GM19240 (cell line): Measurements from ENCODE around the gene ZNF277.
"Not testable (repeated sequence)": the region's sequence is repeated elsewhere in the genome, so short reads cannot be mapped to it uniquely, and the experiment has no call there.

Source experiments
- DNase-seq: peaks from one replicate; pipeline ENCODE4 v3.0.0; 2011; ENCODE audit warnings: low spot score; ENCODE audit not compliant: insufficient read length

The ZNF277 gene

DNA sequence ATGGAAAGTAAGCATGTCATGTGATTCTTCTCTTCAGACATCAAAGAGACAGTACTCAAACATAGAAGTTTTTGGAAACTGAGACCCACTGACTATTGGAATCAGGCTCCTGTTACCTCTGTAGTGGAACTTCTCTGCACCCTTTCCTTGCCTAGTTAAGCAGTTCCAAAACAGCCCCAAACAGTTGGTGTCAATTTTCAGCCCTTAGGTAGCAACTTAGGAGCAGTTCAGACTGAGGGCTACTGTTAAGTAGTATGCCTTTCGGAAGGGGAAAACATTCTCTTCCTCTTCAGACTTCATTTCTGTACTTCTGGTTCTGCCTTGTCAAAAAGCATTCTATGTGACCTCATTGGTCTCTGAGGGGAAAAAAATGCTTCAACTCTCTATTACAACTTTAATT, 85.7 kb downstream of the ZNF277 start:
- DNase-seq, result no peak

DNA sequence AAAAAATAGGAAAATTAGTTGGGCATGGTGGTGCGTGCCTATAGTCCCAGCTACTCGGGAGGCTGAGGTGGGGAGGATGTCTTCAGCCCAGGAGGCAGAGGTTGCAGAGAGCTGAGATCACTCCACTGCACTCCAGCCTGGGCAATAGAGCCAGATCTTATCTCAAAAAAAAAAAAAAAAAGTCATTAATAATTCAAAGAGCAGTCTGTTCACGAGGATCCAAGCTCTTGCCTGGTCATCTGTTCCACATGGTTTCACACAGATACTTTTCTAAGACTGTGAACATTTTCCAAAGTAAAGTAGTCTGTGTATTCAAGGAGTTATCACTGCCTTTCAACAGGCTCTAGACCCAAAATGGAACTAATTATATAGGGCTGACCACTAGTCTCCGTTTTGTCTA, 86.9 kb downstream of the ZNF277 start:
- DNase-seq, result no peak

DNA sequence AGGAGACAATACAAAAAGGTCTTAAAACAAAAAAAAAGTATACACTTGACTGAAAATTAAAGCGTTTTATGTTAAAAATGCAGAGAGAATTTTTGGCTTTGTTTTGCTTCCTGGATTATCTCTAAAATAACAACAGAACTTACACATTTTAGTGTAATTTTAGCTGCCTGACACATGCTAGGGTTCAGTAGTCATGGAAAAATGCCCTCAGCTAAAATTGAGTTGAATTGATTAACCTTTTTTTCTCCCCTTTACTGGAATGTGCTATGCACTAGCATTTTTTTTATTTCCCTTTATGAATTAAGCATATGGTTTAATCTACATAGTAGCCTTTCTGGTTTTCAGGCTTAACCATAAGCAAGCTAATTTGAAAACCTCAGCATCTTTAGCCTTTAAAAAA, 89.9 kb downstream of the ZNF277 start:
- no peak for DNase-seq

DNA sequence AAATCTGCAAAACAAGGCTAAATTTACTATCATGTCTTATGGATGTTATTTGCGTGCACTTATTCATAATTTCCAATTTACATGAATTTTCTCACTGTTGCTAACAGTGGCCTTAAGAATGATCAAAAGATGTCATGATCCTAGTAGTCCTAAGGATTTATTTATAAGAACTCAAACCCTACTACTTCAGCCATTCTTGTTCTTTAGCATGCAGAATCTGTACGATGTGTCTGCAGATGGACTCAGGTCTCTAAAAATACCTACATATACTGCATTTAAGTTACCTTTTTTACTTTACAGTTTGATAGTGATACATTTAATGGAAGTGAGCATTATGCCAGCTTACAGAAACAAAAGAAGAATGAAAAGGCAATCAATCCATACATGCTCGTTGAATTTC, 91.2 kb downstream of the ZNF277 start:
- no peak for DNase-seq

- no peak for DNase-seq
Observed at GRCh38 chr7:112298543-112299100, 92.1 kb downstream of the ZNF277 start.

DNA sequence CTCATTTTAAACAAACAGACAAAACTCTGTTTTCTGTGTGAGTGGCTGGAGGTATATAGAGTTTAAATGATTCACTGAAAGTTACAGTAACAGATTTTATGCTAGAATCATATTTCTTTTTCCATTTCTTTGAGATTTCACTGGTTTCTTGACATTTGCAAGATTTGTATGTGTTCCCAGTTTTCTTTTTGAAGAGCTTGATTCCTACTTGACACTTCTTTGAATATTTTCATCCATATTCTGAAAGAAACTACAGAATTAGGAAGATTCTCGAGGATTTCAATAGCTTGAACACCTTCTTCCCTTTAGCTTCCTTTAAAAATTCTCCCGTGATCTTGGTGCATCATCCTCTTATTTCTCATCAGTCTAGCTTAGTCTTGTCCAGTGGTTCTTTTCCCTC, 93.6 kb downstream of the ZNF277 start:
- no peak for DNase-seq

DNA sequence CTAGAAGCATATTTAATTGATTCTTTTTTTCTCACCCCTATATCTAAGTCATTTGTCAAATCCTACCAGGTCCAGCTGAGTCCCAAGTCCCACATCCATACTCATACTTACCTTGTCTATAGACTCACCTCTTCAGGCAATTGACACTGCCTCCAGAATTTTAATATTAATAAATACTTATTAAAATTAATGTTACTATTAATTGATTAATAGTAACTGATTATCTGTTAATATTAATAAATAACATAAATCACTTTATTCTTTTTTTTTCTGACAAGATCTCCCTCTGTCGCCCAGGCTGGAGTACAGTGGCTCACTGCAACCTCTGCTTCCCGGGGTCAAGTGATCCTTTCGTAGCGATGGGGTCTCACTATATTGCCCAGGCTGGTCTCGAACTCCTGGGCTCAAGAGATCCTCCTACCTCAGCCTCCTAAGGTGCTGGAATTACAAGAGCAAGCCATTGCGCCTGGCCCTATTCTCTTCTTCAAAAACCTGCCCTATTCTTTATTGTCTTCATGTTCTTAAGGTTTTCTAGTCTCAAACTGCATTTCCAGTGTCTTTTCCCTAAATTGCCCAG, 94.4 kb downstream of the ZNF277 start:
- no peak for DNase-seq

GRCh38 chr7:112302566-112302965, 96.1 kb downstream of the ZNF277 start:
- no peak for DNase-seq

GRCh38 chr7:112306903-112307302, 100.4 kb downstream of the ZNF277 start:
- no peak for DNase-seq

DNA sequence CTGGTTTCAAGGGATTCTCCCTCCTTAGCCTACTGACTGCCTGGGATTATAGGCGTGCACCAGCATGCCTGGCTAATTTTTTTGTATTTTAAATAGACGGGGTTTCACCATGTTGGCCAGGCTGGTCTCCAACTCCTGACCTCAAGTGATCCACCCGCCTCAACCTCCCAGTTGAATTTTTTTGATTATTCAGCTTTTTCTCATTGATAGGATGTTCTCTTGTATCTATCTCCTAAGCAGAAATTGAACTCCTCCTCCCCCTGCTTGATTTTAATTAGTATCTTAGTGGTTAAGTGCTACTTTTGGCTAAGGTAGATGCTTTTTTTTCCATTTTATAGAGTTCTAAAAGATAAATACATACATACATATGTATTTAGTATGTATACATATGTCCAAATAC, 101.0 kb downstream of the ZNF277 start:
- DNase-seq, result no peak

DNA sequence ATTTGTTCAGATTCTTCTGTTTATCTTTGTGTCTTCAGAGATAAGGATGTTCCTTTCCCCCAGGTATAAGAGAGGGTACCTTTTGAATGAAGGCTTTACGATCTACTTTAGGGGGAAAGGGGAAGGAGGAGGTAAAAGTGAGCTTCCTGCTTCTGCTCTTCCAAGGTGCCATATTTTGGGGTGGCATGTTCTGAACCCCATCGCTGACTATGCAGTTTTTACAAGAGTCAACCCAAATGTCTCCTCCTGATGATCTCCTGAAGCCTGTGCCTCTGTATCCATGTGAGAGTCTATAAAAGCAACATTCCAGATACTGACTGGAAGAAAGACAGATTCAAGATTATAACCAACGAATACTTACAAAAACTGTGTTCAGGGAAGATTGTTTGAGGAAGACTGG, 102.5 kb downstream of the ZNF277 start:
- DNase-seq, result no peak

GRCh38 chr7:112316803-112317202, 110.3 kb downstream of the ZNF277 start:
- not testable (repeated sequence) for DNase-seq

DNA sequence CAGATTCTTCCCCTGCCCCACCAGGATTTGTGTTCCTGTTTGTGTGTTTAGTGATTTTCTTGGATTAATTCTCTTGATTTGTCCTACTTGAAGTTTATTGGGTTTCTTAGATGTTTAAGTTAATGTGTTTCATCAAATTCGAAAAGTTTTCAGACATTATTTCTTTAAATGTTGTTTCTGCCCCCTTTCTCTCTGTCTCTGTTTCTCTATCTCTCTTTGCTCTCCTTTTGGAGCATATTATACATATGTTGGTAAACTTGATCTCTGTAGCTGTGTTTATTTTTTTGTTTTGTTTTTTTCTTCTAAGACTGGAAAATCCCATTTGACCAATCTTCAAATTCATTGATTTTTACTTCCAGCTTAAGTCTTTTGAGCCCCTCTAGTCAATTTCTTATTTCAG, 115.6 kb downstream of the ZNF277 start:
- no peak for DNase-seq

GRCh38 chr7:112327566-112327965, 121.1 kb downstream of the ZNF277 start:
- no peak for DNase-seq

- DNase-seq, result no peak
Observed at GRCh38 chr7:112331492-112331891, 125.0 kb downstream of the ZNF277 start.

- DNase-seq, result no peak
Observed at GRCh38 chr7:112334366-112334765, 127.9 kb downstream of the ZNF277 start.

DNA sequence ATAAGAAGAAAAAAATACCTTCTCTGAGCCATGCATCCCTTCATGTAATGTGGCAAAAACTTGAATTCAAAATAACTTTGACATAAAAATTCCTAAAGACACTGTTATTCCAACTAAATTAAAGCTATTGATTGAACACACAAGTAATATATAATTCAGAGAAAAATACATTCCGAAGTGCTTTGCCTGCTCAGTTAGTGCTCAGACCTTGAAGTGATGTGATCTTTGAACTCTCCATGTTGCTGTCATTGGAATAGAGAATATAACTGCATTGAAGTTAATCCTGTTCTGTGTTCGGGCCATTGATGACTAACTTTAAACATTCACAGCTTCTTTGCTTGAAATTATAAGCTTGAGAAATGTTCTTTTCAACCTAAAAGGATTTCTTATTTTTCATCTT, 129.8 kb downstream of the ZNF277 start:
- no peak for DNase-seq

GRCh38 chr7:112336936-112337576, 130.6 kb downstream of the ZNF277 start:
- DNase-seq, result no peak

- no peak for DNase-seq
Observed at GRCh38 chr7:112337892-112338291, 131.4 kb downstream of the ZNF277 start.

GRCh38 chr7:112338786-112339185, 132.3 kb downstream of the ZNF277 start:
- DNase-seq, result no peak

GRCh38 chr7:112341464-112341863, 135.0 kb downstream of the ZNF277 start:
- DNase-seq, result no peak

DNA sequence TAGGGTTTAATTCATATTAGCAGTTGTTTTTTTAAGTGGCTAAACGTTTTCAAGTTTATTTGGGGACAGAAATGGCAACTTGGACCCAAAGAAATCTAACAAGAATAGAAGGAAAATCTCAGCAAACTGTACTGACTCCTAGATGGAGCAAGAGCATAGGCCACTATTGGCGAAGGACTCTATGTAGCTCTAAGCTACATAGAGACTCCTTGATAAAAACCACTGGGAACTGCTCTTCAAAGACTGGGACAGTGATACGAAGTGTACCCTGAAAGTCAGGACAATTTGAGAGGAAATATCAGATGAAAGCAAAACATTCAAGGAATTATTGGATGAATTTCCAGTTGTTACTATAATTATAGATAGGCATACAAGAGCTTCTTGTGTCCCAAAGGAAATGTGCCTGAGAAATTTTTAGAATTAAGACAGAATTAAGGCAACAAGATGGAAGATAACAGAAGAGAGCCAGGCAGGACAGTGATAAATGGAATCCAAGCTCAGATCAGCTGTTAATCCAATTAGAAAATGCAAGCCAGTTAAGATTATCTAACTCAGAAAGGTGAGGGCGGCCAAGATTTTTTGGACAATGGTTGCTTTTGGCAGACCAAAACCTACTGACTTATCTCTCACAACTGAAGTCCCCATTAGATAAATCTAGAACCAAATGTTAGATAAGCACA, 140.0 kb downstream of the ZNF277 start:
- no peak for DNase-seq

DNA sequence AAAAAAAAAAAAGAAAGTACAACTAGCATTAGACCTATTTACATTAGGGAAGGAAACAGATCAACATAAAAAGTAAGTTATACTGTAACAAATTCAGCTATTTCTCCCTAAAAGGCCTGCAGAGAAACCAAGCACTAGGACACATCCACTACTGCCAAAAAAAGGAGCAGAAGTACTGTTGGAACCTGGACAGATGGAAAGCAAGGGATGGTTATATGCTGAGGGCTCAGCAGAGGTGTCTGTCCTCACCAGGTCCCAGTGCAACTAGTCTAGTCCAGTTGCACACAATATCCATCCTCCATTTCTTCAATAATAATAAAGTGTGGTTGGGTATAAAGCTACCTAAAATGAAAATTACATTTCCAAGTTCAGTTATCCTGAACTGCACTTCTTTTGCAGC, 140.6 kb downstream of the ZNF277 start:
- no peak for DNase-seq
